Fibroblast of mammary gland (primary cell): ENCODE measurements around the gene PLK5.
"Not testable (repeated sequence)": the region's sequence is repeated elsewhere in the genome, so short reads cannot be mapped to it uniquely, and the experiment has no call there.

Source experiments
- DNase-seq: peaks from one replicate; pipeline ENCODE4 v3.0.0-alpha.2; 2010; ENCODE audit warnings: low read depth
- H3K4me3 ChIP-seq: 2 replicates; pipeline ENCODE4 v1.5.1; 2011; ENCODE audit warnings: low read depth, mild to moderate bottlenecking, low read length, moderate library complexity; ENCODE audit not compliant: control insufficient read depth
- TF ChIP-seq, protein P1 (sequence below): conservative IDR thresholded peaks from 2 replicates; pipeline ENCODE4 v1.5.1; 2011; ENCODE audit warnings: low read depth, low read length, inconsistent platforms; ENCODE audit not compliant: control insufficient read depth, insufficient read depth

Gene PLK5

DNA sequence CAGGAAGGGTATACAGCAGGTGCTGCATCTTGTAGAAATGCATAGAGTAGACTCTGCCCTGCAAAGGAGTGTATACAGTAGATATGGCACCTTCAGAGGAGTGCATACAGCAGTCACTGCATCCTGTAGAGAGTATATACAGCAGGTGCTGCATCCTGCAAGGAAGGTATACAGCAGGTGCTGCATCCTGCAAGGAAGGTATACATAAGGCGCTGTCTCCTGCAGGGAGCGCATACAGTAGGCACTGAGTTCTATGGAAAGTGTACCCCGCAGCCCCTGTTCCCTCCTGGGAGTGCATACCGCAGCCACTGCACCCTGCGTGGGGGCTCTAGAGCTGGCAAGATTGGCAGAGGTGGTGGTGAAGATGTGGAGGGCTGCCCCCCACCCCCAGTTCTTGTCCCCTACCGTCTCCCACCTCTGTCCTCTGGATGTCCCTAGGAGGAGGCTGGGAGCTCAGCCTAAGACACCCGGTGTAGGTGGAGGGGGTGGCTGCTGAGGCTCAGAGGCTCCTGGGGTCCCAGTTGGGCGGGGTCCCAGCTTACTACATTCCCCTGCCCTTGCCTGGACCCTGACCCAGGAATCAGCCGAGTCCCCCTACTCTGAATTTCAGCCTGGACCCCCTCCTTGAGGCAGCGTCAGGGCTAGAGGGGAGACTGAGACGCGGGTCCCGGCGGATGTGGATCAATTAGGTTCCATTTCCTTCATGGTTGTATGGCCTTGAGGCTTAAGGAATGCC, 8.7 kb upstream of the PLK5 start:
- DNase-seq: no peak
- H3K4me3 ChIP-seq: no peak overlapping the region
- TF ChIP-seq, protein P1, sequence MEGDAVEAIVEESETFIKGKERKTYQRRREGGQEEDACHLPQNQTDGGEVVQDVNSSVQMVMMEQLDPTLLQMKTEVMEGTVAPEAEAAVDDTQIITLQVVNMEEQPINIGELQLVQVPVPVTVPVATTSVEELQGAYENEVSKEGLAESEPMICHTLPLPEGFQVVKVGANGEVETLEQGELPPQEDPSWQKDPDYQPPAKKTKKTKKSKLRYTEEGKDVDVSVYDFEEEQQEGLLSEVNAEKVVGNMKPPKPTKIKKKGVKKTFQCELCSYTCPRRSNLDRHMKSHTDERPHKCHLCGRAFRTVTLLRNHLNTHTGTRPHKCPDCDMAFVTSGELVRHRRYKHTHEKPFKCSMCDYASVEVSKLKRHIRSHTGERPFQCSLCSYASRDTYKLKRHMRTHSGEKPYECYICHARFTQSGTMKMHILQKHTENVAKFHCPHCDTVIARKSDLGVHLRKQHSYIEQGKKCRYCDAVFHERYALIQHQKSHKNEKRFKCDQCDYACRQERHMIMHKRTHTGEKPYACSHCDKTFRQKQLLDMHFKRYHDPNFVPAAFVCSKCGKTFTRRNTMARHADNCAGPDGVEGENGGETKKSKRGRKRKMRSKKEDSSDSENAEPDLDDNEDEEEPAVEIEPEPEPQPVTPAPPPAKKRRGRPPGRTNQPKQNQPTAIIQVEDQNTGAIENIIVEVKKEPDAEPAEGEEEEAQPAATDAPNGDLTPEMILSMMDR: no peak

DNA sequence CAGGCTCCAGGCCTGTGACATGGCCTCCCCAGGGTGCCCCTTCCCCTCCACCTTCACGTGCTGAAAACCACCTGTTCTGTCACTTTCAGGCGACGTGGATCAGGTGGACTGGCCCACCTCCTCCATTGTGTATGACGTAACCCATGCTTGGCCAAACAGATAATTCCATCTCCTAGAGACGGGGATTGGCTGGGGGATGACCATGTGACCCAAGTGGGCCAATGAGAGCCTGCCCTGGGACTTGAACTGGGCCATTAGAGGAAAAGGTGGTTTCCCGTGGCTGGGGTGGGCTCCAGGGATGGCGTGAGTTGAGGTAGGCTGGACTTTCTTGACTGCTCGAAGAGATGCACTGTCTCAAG, 7.5 kb upstream of the PLK5 start:
- DNase-seq: no peak
- H3K4me3 ChIP-seq: no peak overlapping the region
- TF ChIP-seq, protein P1: no peak

DNA sequence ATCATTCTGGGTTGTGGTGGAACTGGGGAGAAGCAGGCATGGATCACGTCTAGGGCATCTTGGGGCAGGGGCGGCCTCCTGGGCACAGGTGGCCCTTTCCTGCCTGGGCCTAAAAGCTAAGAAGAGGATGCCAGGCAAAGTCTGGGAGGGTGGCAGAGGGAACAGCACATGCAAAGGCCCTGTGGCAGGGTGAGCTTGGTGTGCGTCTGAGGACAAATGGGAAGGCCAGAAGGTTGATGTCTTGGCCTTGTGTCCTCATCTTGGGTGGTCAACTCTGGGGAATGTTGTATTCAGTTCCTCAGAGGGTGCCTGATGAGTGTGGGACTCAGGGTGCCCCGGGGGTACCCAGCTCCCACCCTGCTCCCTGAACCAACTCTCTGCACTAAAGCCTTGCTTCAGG, 5.4 kb upstream of the PLK5 start:
- DNase-seq: no peak
- TF ChIP-seq, protein P1: no peak
- no peak overlapping the region for H3K4me3 ChIP-seq

DNA sequence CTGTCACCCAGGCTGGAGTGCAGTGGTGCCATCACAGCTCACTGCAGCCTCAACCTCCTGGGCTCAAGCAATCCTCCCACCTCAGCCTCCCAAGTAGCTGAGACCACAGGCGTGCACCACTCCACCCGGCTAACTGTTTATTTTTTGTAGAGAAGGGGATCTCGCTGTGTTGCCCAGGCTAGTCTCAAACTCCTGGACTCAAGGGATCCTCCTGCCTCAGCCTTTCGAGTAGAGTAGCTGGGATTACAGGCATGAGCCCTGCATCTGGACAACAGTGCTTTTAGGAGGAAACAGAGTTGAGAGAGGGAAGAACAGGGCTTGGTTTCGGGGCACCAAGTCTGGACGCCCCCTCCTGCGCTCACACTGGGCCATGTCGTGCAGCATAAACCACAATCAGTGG, 4.1 kb upstream of the PLK5 start:
- DNase-seq, H3K4me3 ChIP-seq: not testable (repeated sequence)

DNA sequence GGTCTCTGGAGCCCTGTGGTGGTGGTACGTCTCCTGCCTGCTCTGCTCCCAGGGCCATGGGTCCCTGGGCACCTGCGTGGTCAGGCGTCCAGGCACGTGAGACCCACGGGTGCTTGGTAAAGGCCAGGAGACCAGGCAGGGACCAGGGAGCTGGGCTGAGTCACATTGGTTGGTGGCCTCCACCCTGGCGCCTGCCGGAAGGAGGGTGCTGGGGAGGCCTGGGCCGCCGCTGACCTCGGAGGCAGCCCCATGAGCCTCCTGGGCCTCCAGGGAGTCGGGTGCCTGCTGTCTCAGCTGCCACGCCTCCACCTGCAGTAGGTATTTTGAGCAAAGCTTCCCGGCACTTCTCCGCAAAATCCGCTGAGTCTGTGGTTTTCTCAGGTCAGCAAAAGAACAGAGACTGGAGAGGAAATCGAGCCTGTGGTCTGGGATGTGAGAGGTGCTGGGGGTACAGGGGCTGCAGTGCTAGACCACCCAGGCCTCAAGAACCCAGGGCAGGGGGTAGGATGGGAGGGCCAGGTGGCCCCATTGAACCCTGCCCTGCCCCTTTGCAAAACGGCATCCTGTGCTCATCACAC, 3.6 kb upstream of the PLK5 start:
- no peak for DNase-seq
- H3K4me3 ChIP-seq: no peak overlapping the region
- TF ChIP-seq, protein P1: no peak

DNA sequence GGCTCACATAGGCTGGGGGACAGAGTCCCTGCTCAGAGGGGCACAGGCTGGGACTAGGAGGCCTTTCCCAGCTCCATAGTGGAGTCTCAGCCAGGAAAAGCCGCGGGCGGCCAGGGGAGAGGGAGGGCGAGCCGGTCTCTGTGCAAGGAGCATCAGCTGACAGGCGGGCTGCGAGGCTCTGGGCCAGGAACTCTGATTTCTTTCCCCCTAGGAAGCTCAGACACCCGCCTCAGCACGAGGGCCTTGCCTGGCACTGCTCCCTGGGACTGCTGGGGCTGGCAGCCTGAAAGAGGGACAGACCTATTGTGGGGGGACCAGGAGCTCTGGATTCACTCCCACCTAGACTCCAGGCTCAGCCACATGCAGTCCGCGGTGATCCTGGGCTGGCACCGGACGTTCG, 2.2 kb upstream of the PLK5 start:
- DNase-seq: no peak
- TF ChIP-seq, protein P1: no peak
- no peak overlapping the region for H3K4me3 ChIP-seq

DNA sequence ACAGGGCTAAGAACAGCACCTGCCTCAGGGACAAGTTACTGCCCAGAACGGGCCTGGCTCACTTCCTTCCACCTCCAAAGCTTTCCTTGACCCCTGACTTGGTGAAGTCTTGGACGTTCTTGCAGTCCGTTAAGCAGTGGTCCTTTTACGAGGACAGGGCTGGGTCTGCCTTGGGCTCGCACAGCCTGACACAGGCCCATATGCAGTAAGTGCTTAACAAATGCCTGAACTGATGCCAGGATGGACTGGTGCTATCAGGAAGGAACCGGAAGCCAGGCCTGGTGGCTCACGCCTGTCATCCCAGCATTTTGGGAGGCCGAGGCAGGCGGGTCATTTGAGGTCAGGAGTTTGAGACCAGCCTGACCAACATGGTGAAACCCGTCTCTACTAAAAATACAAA, 1.8 kb upstream of the PLK5 start:
- TF ChIP-seq, protein P1: no peak
- no peak overlapping the region for H3K4me3 ChIP-seq
- DNase-seq: no peak
